Measurements from ENCODE around the gene OSBPL8.

GRCh38 chr12:76549131-76549530 is 10.4 kb downstream of the OSBPL8 start:
- TF ChIP-seq POLR2A (IDR thresholded peaks at IDR 0.05) (no peak), CTCF (IDR thresholded peaks at IDR 0.05) (no peak), EP300 (IDR thresholded peaks at IDR 0.05) (no peak), POLR2AphosphoS5 (IDR thresholded peaks at IDR 0.05) (no peak)

Measured in sigmoid colon (tissue), 4 donors.